BJ (cell line): ENCODE results near the gene TGM2. TPM values are rescaled to one million over a fixed set of nuclear protein-coding genes. Genes with fewer than 3 reads are reported as not detected.

ENCODE experiments used
- CTCF ChIA-PET: fragments of 350-600 bp; formaldehyde crosslinking; extraction: SDS; loops from one replicate; lab custom pipeline; 2021; ENCODE audit warnings: antibody characterized with exemption, inconsistent platforms; lab: Yijun Ruan, JAX
- POLR2A ChIA-PET: fragments of 300-600 bp; sonication (Branson Sonifier 250); formaldehyde crosslinking; extraction: SDS; loops from one replicate; lab custom pipeline; 2021; ENCODE audit warnings: antibody characterized with exemption; lab: Charles Lee
- DNase-seq: peaks from one replicate; pipeline ENCODE4 v3.0.0-alpha.2; 2011; ENCODE audit warnings: low read depth
- H3K27me3 ChIP-seq: 2 replicates; pipeline ENCODE4 v1.6.0; 2011; ENCODE audit warnings: low read length; ENCODE audit not compliant: control insufficient read depth, insufficient read depth
- H3K36me3 ChIP-seq: 2 replicates; pipeline ENCODE4 v1.5.1; 2011; ENCODE audit warnings: low read length; ENCODE audit not compliant: control insufficient read depth, insufficient read depth
- H3K4me3 ChIP-seq: 2 replicates; pipeline ENCODE4 v1.5.1; 2011; ENCODE audit warnings: low read depth, mild to moderate bottlenecking, control low read depth, low read length
- polyA plus RNA-seq: library from polyadenylated mRNA; depleted of rRNA; stranded (reverse); fragments of >200 nt; gene quantifications from 2 replicates; pipeline ENCODE4 v1.2.3, GENCODE V29; 2011
- TF ChIP-seq, protein P1 (sequence below): IDR thresholded peaks from 2 replicates; pipeline ENCODE4 v1.5.1; 2011; ENCODE audit warnings: low read depth, mild to moderate bottlenecking, control low read depth, inconsistent platforms, low read length, moderate library complexity; ENCODE audit not compliant: insufficient read depth

Gene TGM2
- polyA plus RNA-seq, 1 experiment: 397 TPM

DNA sequence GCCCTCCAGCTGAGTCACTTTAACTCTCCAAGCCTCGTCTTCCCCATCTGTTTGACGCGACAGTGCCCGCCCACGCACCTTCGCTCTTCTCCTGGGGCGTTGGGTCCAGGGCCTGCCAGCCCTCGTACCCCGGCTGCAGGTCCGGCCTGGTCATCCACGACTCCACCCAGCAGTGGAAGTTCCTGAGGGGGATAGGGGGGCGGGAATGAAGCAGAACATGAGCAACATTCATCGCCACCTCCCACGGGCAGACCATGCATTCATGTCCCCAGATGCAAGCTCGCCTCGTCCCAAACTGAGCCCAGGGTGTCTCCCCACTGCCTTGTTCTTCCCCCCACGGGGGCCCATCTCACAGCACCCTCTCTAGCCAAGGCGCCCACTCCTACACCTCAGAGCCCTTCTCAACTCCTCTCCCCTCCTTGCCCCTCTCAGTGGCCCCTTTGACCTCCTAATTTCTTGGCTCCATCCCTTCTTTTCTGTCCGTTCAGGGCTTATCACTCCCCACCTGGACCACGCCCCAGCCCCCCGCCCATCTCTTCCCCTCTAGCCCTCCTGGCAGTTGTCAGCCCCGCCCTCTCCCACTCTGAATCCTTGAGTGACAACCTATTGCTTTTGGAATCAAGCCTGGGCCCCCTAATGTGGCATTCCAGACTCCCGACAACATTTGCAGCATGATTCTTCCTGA lies 23.7 kb downstream of the TGM2 start:
- TF ChIP-seq, protein P1, sequence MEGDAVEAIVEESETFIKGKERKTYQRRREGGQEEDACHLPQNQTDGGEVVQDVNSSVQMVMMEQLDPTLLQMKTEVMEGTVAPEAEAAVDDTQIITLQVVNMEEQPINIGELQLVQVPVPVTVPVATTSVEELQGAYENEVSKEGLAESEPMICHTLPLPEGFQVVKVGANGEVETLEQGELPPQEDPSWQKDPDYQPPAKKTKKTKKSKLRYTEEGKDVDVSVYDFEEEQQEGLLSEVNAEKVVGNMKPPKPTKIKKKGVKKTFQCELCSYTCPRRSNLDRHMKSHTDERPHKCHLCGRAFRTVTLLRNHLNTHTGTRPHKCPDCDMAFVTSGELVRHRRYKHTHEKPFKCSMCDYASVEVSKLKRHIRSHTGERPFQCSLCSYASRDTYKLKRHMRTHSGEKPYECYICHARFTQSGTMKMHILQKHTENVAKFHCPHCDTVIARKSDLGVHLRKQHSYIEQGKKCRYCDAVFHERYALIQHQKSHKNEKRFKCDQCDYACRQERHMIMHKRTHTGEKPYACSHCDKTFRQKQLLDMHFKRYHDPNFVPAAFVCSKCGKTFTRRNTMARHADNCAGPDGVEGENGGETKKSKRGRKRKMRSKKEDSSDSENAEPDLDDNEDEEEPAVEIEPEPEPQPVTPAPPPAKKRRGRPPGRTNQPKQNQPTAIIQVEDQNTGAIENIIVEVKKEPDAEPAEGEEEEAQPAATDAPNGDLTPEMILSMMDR: no peak
- Histone ChIP-seq H3K36me3 (peaks cover 38% of the 10 kb centered on the region), H3K27me3 (no peaks in the 10 kb centered on the region), H3K4me3 (no peak overlapping the region)
- ChIA-PET POLR2A (no interaction called here), CTCF (interaction anchor here (1.3 to 1.4 kb wide), 2 partner anchors 10 to 25 kb away, joined by 3 to 4 read pairs; no protein-coding TSS in a partner anchor)
- DNase-seq: no peak

DNA sequence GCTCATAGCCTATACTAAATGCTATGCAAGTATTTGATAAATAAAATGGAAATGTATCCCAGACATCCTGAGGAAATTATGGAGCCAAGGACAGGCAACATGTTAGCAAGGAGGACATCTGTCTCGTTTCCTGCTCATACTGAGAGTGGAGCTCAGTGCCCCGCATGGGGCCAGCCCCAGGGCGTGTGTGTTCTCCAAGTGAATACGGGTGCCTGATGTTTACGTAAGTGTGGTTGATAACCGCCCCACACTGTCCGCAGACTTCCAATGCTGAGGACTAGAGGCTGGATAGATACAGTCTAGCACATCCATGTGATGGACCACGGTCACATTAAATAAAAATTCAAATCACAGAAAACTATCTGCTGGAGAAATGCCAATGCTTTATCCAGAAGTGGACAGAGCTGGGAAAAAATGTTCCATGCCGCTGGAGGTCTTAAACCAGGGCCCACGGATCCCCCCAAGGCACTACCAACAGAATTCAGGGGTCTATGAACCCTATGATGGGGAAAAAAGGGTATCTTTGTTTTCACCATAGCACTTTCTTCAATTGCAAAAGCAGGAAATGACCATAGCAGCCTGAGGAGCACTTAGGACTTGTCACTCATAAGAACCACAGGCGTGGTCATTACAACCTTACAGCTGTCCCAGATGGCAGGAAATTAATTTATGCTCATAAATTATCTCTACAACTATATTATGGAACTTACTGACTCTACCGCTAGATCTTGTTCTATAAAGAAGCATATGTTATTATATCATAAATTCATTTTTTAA lies 24.9 kb downstream of the TGM2 start:
- DNase-seq: no peak
- ChIA-PET CTCF (interaction anchor here (1.3 to 1.4 kb wide), 2 partner anchors 9 to 27 kb away, joined by 3 to 4 read pairs; no protein-coding TSS in a partner anchor), POLR2A (interaction anchor here (0.6 kb wide), 1 partner anchor 14 kb away, joined by 3 read pairs; no protein-coding TSS in a partner anchor)
- H3K4me3 ChIP-seq: no peak overlapping the region
- TF ChIP-seq, protein P1: no peak
- H3K27me3 ChIP-seq: no peaks in the 10 kb centered on the region
- H3K36me3 ChIP-seq: peaks cover 43% of the 10 kb centered on the region

DNA sequence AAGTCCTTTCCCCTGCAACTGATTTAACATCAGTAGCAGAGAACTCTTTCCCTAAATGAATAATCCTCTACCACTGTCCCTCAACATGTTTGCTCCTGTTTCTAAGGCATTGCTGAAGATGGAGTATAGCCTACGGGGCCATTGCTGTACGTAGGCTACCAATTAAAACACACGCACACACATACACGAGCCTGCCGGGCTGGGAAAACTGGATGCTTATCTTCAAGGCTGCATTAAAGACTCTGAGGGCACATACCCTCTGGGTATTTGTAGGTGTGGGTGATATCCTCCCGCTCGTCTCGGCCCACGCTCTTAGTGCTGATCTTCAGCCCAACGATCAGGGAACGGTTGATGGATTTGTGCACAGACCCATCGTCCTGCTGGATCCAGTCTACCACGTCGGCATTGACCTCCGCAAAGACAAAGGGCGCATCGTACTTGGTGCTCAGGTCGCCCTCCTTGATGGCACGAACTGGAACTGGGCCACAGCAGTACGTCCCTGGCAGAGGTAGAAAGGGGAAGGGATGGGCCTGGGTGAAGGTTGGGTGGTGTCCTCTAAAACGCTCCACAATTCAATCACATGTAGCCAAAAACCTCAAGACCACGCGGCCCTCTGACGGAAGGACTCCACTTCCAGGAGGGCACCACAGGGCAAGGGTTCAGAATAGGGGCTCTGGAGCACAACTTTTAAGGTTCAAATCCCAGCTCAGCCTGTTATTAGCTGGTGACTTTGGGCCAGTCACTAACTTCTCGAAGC lies 25.7 kb downstream of the TGM2 start:
- TF ChIP-seq, protein P1: no peak
- DNase-seq: no peak
- Histone ChIP-seq H3K4me3 (no peak overlapping the region), H3K36me3 (peaks cover 45% of the 10 kb centered on the region), H3K27me3 (no peaks in the 10 kb centered on the region)
- ChIA-PET POLR2A (interaction anchor here (0.6 kb wide), 1 partner anchor 13 kb away, joined by 3 read pairs; no protein-coding TSS in a partner anchor), CTCF (no interaction called here)

DNA sequence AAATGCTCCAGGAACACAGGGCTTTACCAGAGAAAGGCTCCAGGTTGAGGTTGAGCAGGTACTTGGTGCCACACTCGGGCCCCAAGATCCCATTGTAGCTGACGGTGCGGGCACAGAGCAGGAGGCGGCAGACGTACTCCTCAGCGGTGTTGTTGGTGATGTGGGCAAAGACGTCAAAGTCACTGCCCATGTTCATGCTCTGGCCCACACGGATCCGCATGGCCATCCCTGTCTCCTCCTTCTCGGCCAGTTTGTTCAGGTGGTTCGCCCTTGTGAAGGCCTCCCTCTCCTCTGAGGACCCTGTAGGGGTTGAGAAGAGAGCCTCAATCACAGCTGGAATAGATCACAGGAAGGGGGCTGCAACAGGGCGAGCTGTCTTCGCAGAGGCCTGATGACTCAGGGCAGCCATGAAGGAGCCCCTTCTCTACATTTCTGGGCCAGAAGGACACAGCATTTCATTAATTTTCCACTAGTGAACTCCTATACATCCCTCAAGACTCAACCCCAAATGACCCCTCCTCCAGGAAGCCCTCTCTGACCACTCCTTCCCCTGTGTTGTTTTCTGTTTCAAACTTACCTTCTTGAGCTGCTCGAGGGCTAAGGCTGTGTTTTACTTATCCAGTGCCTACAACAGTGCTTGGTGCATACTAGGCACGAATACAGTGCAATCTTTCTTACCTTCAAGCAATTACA lies 26.8 kb downstream of the TGM2 start:
- H3K4me3 ChIP-seq: no peak overlapping the region
- ChIA-PET POLR2A (no interaction called here), CTCF (interaction anchor here (0.9 kb wide), 1 partner anchor 65 kb away, joined by 4 read pairs; no protein-coding TSS in a partner anchor)
- TF ChIP-seq, protein P1: no peak
- peaks cover 44% of the 10 kb centered on the region for H3K36me3 ChIP-seq
- H3K27me3 ChIP-seq: no peaks in the 10 kb centered on the region
- no peak for DNase-seq
